Smooth muscle cell (in vitro differentiated cells): ENCODE data around the gene RASGEF1C. TPM values are rescaled to one million over a fixed set of nuclear protein-coding genes. Genes with fewer than 3 reads are reported as not detected.

Source experiments
- DNase-seq: peaks from one replicate; lab custom pipeline; 2025; ENCODE audit not compliant: unreplicated experiment; lab: John Stamatoyannopoulos, UW
- H2AFZ ChIP-seq: fragments of 200-600 bp; sonication (generic); 2 replicates; pipeline ENCODE4 v1.6.0; 2016; ENCODE audit warnings: antibody characterized with exemption, low read depth, mild to moderate bottlenecking
- H3F3A ChIP-seq: fragments of 200-600 bp; sonication (generic); 2 replicates; pipeline ENCODE4 v1.6.0; 2017; ENCODE audit warnings: antibody characterized with exemption, low read depth
- H3K27ac ChIP-seq: fragments of 200-600 bp; sonication (generic); 2 replicates; pipeline ENCODE4 v1.5.1; 2016; ENCODE audit warnings: low read depth, mild to moderate bottlenecking
- H3K27me3 ChIP-seq: fragments of 200-600 bp; sonication (generic); 2 replicates; pipeline ENCODE4 v1.6.1; 2016; ENCODE audit warnings: low read depth, mild to moderate bottlenecking
- H3K36me3 ChIP-seq: fragments of 200-600 bp; sonication (generic); 2 replicates; pipeline ENCODE4 v1.5.1; 2016; ENCODE audit warnings: low read depth
- H3K4me1 ChIP-seq: fragments of 200-600 bp; sonication (generic); 2 replicates; pipeline ENCODE4 v1.5.1; 2016; ENCODE audit warnings: low read depth
- H3K4me2 ChIP-seq: fragments of 200-600 bp; sonication (generic); 2 replicates; pipeline ENCODE4 v1.6.0; 2016; ENCODE audit warnings: mild to moderate bottlenecking
- H3K4me3 ChIP-seq: fragments of 200-600 bp; sonication (generic); 2 replicates; pipeline ENCODE4 v1.5.1; 2016; ENCODE audit warnings: mild to moderate bottlenecking
- H3K79me2 ChIP-seq: fragments of 200-600 bp; sonication (generic); 2 replicates; pipeline ENCODE4 v1.6.0; 2016; ENCODE audit warnings: low read depth, mild to moderate bottlenecking
- H3K9ac ChIP-seq: fragments of 200-600 bp; sonication (generic); 2 replicates; pipeline ENCODE4 v1.6.0; 2016; ENCODE audit warnings: low read depth
- H3K9me3 ChIP-seq: fragments of 200-600 bp; sonication (generic); replicated peaks from 2 replicates; pipeline ENCODE4 v1.5.1; 2016; ENCODE audit warnings: low read depth
- H4K20me1 ChIP-seq: fragments of 200-600 bp; sonication (generic); 2 replicates; pipeline ENCODE4 v1.6.0; 2016; ENCODE audit warnings: low read depth
- CTCF ChIP-seq: fragments of 200-600 bp; sonication (generic); IDR thresholded peaks from 2 replicates; pipeline ENCODE4 v1.5.1; 2017; ENCODE audit warnings: borderline replicate concordance, mild to moderate bottlenecking, antibody characterized with exemption; ENCODE audit not compliant: insufficient read depth, poor library complexity, severe bottlenecking
- WGBS: methylation state at CpG from one replicate; pipeline ENCODE4 v1.1.7; 2016; ENCODE audit warnings: low lambda C conversion rate; 5-methylcytosine and 5-hydroxymethylcytosine counted together
- polyA plus RNA-seq: library from polyadenylated mRNA; unstranded; fragments of >200 nt; fragmentation: Nextera tagmentation; extraction: Ambion mirVana; gene quantifications from 2 replicates; pipeline ENCODE4 v1.2.1, GENCODE V29; 2016
- total RNA-seq: library from RNA; depleted of rRNA; stranded (reverse); fragments of >200 nt; gene quantifications from 2 replicates; pipeline ENCODE4 v1.2.3, GENCODE V29; 2014

Gene RASGEF1C
- total and polyA plus RNA-seq, 2 experiments from 2014 or later, result 0.14 TPM; not detected in 1

GRCh38 chr5:180098991-180099732 lies 109.8 kb downstream of the RASGEF1C start:
- no peak overlapping the region for H2AFZ ChIP-seq
- no peaks in the 10 kb centered on the region for H3F3A ChIP-seq

GRCh38 chr5:180098526-180098925 lies 110.5 kb downstream of the RASGEF1C start:
- 94% methylated on average over 8 of the region's 8 CpGs for WGBS
- TF ChIP-seq CTCF, result no peak
- Histone ChIP-seq H3K79me2 (no peaks in the 10 kb centered on the region), H3K4me1 (no peaks in the 10 kb centered on the region), H3K27me3 (no peaks in the 10 kb centered on the region), H3K36me3 (no peaks in the 10 kb centered on the region), H3K9me3 (no peaks in the 10 kb centered on the region), H3K4me3 (no peak overlapping the region), H3K4me2 (no peak overlapping the region), H2AFZ (no peak overlapping the region), H3K27ac (no peak overlapping the region), H3K9ac (no peak overlapping the region), H4K20me1 (no peaks in the 10 kb centered on the region), H3F3A (no peaks in the 10 kb centered on the region)
- no peak for DNase-seq

More at GRCh38 chr5:180098991-180099732, 109.8 kb downstream of the RASGEF1C start:
- H3K9ac ChIP-seq, result no peak overlapping the region
- H3K9me3 ChIP-seq, result no peaks in the 10 kb centered on the region
- H4K20me1 ChIP-seq, result no peaks in the 10 kb centered on the region
- 95% methylated on average over 18 of the region's 18 CpGs for WGBS
- no peak overlapping the region for H3K4me2 ChIP-seq
- no peaks in the 10 kb centered on the region for H3K79me2 ChIP-seq
- no peak overlapping the region for H3K27ac ChIP-seq
- no peak overlapping the region for H3K4me3 ChIP-seq
- H3K27me3 ChIP-seq, result no peaks in the 10 kb centered on the region
- no peaks in the 10 kb centered on the region for H3K4me1 ChIP-seq
- DNase-seq, result no peak
- TF ChIP-seq CTCF, result no peak
- H3K36me3 ChIP-seq, result no peaks in the 10 kb centered on the region

GRCh38 chr5:180097926-180098325 lies 111.1 kb downstream of the RASGEF1C start:
- H3K9ac ChIP-seq, result no peak overlapping the region
- no peak overlapping the region for H3K4me2 ChIP-seq
- H2AFZ ChIP-seq, result no peak overlapping the region
- no peak overlapping the region for H3K27ac ChIP-seq
- TF ChIP-seq CTCF, result no peak
- 99% methylated on average over 5 of the region's 5 CpGs for WGBS
- no peaks in the 10 kb centered on the region for H3K4me1 ChIP-seq
- H3K9me3 ChIP-seq, result no peaks in the 10 kb centered on the region
- no peak overlapping the region for H3K4me3 ChIP-seq
- no peaks in the 10 kb centered on the region for H3F3A ChIP-seq
- no peak for DNase-seq
- no peaks in the 10 kb centered on the region for H3K36me3 ChIP-seq
- H3K27me3 ChIP-seq, result no peaks in the 10 kb centered on the region
- no peaks in the 10 kb centered on the region for H4K20me1 ChIP-seq
- H3K79me2 ChIP-seq, result no peaks in the 10 kb centered on the region
